Measurements from ENCODE around the gene PTPN9. TPM values are rescaled to one million over a fixed set of nuclear protein-coding genes. Genes with fewer than 3 reads are reported as not detected.
"Not testable (repeated sequence)": the region's sequence is repeated elsewhere in the genome, so short reads cannot be mapped to it uniquely, and the experiment has no call there.

The PTPN9 gene
- total RNA-seq, 2 donors from 2014 or later: 39.3 to 39.6 TPM

GRCh38 chr15:75589071-75589470, 10.0 kb upstream of the PTPN9 start:
- intact Hi-C loops (cut with DNase I, micrococcal nuclease): no loop called here
- ATAC-seq (peak; percentile 54), DNase-seq (no peak)

GRCh38 chr15:75586422-75586821, 7.3 kb upstream of the PTPN9 start:
- DNase-seq; ATAC-seq; intact Hi-C loops (cut with DNase I, micrococcal nuclease): not testable (repeated sequence)

GRCh38 chr15:75584121-75584520, 5.0 kb upstream of the PTPN9 start:
- DNase-seq (no peak), ATAC-seq (no peak)
- intact Hi-C loops (cut with DNase I, micrococcal nuclease): no loop called here

GRCh38 chr15:75583701-75584100, 4.6 kb upstream of the PTPN9 start:
- ATAC-seq: no peak
- intact Hi-C loops (cut with DNase I, micrococcal nuclease): no loop called here
- DNase-seq: no peak

GRCh38 chr15:75582943-75583342, 3.8 kb upstream of the PTPN9 start:
- intact Hi-C loops (cut with DNase I, micrococcal nuclease); DNase-seq; ATAC-seq: not testable (repeated sequence)

GRCh38 chr15:75578173-75578947, 755 bp downstream of the PTPN9 start:
- intact Hi-C loops (cut with DNase I, micrococcal nuclease): no loop called here
- DNase-seq (peak; percentile 30 to 53), ATAC-seq (peak; percentile 70)

- DNase-seq (peak in 1 of 2 donors; percentile 20), ATAC-seq (peak; percentile 14)
- intact Hi-C loops (cut with DNase I, micrococcal nuclease): no loop called here
These were observed 1.5 kb downstream of the PTPN9 start for GRCh38 chr15:75577401-75578172.

GRCh38 chr15:75573648-75574384, 5.3 kb downstream of the PTPN9 start:
- ATAC-seq: no peak
- intact Hi-C loops (cut with DNase I, micrococcal nuclease): no loop called here

GRCh38 chr15:75570126-75570845, 8.8 kb downstream of the PTPN9 start:
- no peak for DNase-seq
- ATAC-seq: no peak
- intact Hi-C loops (cut with DNase I, micrococcal nuclease): no loop called here

More at GRCh38 chr15:75573648-75574384, 5.3 kb downstream of the PTPN9 start:
- no peak for DNase-seq

- no peak for DNase-seq
- intact Hi-C loops (cut with DNase I, micrococcal nuclease): no loop called here
- ATAC-seq: no peak
These were observed 13.8 kb downstream of the PTPN9 start for GRCh38 chr15:75565062-75565970.

- intact Hi-C loops (cut with DNase I, micrococcal nuclease): no loop called here
- ATAC-seq (no peak), DNase-seq (no peak)
These were observed 17.2 kb downstream of the PTPN9 start for GRCh38 chr15:75561888-75562287.

- ATAC-seq; DNase-seq; intact Hi-C loops (cut with DNase I, micrococcal nuclease): not testable (repeated sequence)
These were observed 19.8 kb downstream of the PTPN9 start for GRCh38 chr15:75559360-75559759.

- DNase-seq; intact Hi-C loops (cut with DNase I, micrococcal nuclease); ATAC-seq: not testable (repeated sequence)
These were observed 20.2 kb downstream of the PTPN9 start for GRCh38 chr15:75558955-75559354.

GRCh38 chr15:75554717-75555116, 24.4 kb downstream of the PTPN9 start:
- no peak for ATAC-seq
- no peak for DNase-seq
- intact Hi-C loops (cut with DNase I, micrococcal nuclease): no loop called here

GRCh38 chr15:75553659-75554058, 25.5 kb downstream of the PTPN9 start:
- intact Hi-C loops (cut with DNase I, micrococcal nuclease): no loop called here
- DNase-seq: no peak
- ATAC-seq: no peak

GRCh38 chr15:75551091-75551490, 28.0 kb downstream of the PTPN9 start:
- intact Hi-C loops (cut with DNase I, micrococcal nuclease): no loop called here
- ATAC-seq: no peak
- no peak for DNase-seq

GRCh38 chr15:75545064-75545463, 34.1 kb downstream of the PTPN9 start:
- ATAC-seq (no peak), DNase-seq (no peak)
- intact Hi-C loops (cut with DNase I, micrococcal nuclease): no loop called here

- intact Hi-C loops (cut with DNase I, micrococcal nuclease): no loop called here
- ATAC-seq (peak; percentile 59), DNase-seq (peak in 1 of 2 donors; percentile 6)
These were observed 34.8 kb downstream of the PTPN9 start for GRCh38 chr15:75544359-75544758.

All from left colon (tissue), 2 donors.